Activated naive CD4-positive, alpha-beta T cell treated with anti-CD3 and anti-CD28 coated beads, Interleukin-2, amount 50 U/mL, for 16 hours (primary cell): ENCODE measurements around the gene MAML3.

ENCODE experiments used
- DNase-seq: peaks from one replicate; pipeline ENCODE4 v3.0.0-alpha.2; 2020

Gene MAML3

GRCh38 chr4:140068271-140068670, 85.7 kb downstream of the MAML3 start:
- no peak for DNase-seq

GRCh38 chr4:140066031-140066930, 87.7 kb downstream of the MAML3 start:
- no peak for DNase-seq

GRCh38 chr4:140065393-140065792, 88.6 kb downstream of the MAML3 start:
- DNase-seq: no peak

- no peak for DNase-seq
Measured at GRCh38 chr4:140061659-140062289, 92.2 kb downstream of the MAML3 start.

- no peak for DNase-seq
Measured at GRCh38 chr4:140061194-140061593, 92.8 kb downstream of the MAML3 start.

- DNase-seq: no peak
Measured at GRCh38 chr4:140059159-140059558, 94.8 kb downstream of the MAML3 start.

- DNase-seq: no peak
Measured at GRCh38 chr4:140057701-140058100, 96.3 kb downstream of the MAML3 start.

- no peak for DNase-seq
Measured at GRCh38 chr4:140056015-140056414, 98.0 kb downstream of the MAML3 start.

GRCh38 chr4:140054861-140055260, 99.1 kb downstream of the MAML3 start:
- DNase-seq: no peak

- DNase-seq: no peak
Measured at GRCh38 chr4:140053185-140053584, 100.8 kb downstream of the MAML3 start.

- peak; percentile 48 for DNase-seq
Measured at GRCh38 chr4:140052050-140052449, 101.9 kb downstream of the MAML3 start.

GRCh38 chr4:140049849-140050637, 103.9 kb downstream of the MAML3 start:
- no peak for DNase-seq

- peak; percentile 21 for DNase-seq
Measured at GRCh38 chr4:140049024-140049848, 104.7 kb downstream of the MAML3 start.

GRCh38 chr4:140048419-140048995, 105.5 kb downstream of the MAML3 start:
- DNase-seq: no peak

GRCh38 chr4:140047786-140048185, 106.2 kb downstream of the MAML3 start:
- DNase-seq: no peak

- DNase-seq: no peak
Measured at GRCh38 chr4:140047017-140047640, 106.9 kb downstream of the MAML3 start.

- no peak for DNase-seq
Measured at GRCh38 chr4:140046543-140046942, 107.4 kb downstream of the MAML3 start.

- no peak for DNase-seq
Measured at GRCh38 chr4:140046016-140046415, 108.0 kb downstream of the MAML3 start.

- DNase-seq: no peak
Measured at GRCh38 chr4:140044337-140044902, 109.6 kb downstream of the MAML3 start.

- no peak for DNase-seq
Measured at GRCh38 chr4:140042634-140043033, 111.3 kb downstream of the MAML3 start.

- no peak for DNase-seq
Measured at GRCh38 chr4:140038031-140038533, 115.9 kb downstream of the MAML3 start.
